ENCODE measurements around the gene IL17A.

IL17A gene

DNA sequence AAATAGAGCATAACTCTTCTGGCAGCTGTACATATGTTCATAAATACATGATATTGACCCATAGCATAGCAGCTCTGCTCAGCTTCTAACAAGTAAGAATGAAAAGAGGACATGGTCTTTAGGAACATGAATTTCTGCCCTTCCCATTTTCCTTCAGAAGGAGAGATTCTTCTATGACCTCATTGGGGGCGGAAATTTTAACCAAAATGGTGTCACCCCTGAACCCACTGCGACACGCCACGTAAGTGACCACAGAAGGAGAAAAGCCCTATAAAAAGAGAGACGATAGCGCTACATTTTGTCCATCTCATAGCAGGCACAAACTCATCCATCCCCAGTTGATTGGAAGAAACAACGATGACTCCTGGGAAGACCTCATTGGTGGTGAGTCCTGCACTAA lies at the start of gene IL17A:
TSS of gene IL17A (plus strand) at position 301 of the 400 bp plus-strand sequence. CDS start at position 358, 57 bp downstream.
- in situ Hi-C loops (cut with HindIII; ENCODE audit: low sequenced_read_pairs) = no loop called here
- TF ChIP-seq, protein P1, sequence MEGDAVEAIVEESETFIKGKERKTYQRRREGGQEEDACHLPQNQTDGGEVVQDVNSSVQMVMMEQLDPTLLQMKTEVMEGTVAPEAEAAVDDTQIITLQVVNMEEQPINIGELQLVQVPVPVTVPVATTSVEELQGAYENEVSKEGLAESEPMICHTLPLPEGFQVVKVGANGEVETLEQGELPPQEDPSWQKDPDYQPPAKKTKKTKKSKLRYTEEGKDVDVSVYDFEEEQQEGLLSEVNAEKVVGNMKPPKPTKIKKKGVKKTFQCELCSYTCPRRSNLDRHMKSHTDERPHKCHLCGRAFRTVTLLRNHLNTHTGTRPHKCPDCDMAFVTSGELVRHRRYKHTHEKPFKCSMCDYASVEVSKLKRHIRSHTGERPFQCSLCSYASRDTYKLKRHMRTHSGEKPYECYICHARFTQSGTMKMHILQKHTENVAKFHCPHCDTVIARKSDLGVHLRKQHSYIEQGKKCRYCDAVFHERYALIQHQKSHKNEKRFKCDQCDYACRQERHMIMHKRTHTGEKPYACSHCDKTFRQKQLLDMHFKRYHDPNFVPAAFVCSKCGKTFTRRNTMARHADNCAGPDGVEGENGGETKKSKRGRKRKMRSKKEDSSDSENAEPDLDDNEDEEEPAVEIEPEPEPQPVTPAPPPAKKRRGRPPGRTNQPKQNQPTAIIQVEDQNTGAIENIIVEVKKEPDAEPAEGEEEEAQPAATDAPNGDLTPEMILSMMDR (IDR thresholded peaks at IDR 0.05; ENCODE audit: low read depth, low read length) = no peak

DNA sequence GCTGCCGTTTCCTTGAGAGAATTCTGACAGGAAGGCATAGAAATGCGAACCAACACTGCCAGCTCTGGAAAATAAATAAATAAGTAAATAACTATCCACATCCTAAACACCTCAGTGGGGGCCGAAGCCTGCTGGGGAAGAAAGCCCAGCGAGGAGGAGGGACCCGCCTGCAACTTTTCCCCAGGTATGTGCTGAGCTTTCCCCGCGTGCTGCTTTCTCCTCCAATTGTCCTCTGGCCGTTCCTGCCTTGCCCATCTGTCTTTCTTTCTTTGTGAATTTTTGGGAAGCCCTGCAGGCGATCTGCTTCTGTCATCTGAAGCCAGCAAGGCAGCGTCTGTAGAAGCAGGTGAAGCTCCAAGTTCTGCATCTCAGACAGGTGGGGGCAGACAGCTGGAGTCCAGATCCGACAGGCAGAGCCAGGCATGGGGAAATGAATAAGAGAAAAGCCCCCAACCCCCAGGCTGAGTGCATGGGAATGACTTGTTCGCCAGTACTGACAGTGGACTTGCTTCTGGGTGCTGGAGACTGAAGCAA lies 49.2 kb upstream of the IL17A start:
- H3K4me3 ChIP-seq (ENCODE audit: low read depth, low read length) = no peak overlapping the region
- in situ Hi-C loops (cut with HindIII; ENCODE audit: low sequenced_read_pairs) = no loop called here
- no peak for DNase-seq (ENCODE audit: low read depth, low spot score)

More for the DNA sequence above, at the start of gene IL17A:
- no peak for DNase-seq (ENCODE audit: low read depth, low spot score)
- no peak within 1 kb of the TSS for H3K4me3 ChIP-seq (ENCODE audit: low read depth, low read length)

DNA sequence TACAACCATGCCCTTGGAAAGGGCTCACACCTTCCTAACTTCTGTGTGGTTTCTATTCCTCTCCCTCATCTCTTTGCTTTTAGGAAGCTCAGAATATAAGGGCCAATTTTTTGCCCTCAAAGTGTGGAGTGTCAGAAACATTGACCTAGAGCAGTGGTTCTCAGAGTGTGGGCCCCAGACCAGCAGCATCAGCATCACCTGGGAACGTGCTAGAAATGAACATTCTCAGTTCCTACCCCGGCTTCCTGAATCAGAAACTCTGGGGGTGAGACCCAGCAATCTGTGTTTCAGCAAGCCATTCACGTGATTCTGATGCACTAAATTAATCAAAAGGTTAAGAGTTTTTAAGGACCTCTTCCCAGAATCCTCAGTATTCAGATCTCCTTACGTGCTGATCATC lies 47.9 kb upstream of the IL17A start:
- DNase-seq (ENCODE audit: low read depth, low spot score) = no peak
- H3K4me3 ChIP-seq (ENCODE audit: low read depth, low read length) = no peak overlapping the region
- TF ChIP-seq, protein P1 (IDR thresholded peaks at IDR 0.05; ENCODE audit: low read depth, low read length) = no peak
- in situ Hi-C loops (cut with HindIII; ENCODE audit: low sequenced_read_pairs) = no loop called here

More for the DNA sequence above, 49.2 kb upstream of the IL17A start:
- TF ChIP-seq, protein P1 (IDR thresholded peaks at IDR 0.05; ENCODE audit: low read depth, low read length) = no peak

DNA sequence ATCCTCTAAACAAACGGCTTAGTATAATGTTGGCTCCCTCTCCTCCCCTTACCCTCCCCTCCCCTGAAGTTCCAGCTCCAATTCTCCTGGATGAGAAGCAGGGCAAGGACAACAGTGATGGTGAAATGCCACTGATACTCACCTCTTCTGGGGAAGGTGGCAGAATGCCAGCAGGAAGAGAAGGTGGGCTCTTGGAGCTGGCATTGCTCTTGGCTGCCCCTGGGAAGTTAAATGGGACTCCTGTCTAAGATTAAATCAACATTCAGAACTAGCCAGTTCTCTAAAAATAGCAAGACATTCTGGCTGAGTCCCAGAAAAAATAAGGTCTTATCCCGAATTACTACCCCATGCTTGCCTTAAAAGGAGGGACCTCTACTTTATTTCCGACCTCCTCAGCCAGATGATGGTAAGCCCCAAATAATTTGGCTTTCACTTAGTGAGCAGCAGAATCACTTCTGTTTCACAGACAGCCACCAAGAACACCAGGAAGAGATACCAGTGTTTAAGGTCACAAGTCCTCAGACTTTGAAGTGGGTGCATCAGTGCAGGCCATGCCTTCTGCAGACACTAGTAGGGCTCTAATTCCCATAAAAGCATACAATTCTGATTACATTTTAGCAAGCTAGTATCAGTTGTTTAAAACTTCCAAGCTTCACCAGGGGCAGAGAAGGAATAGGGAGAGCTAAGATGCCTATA lies 46.0 kb upstream of the IL17A start:
- no peak overlapping the region for H3K4me3 ChIP-seq (ENCODE audit: low read depth, low read length)
- in situ Hi-C loops (cut with HindIII; ENCODE audit: low sequenced_read_pairs) = no loop called here
- TF ChIP-seq, protein P1 (IDR thresholded peaks at IDR 0.05; ENCODE audit: low read depth, low read length) = no peak
- DNase-seq (ENCODE audit: low read depth, low spot score) = no peak

DNA sequence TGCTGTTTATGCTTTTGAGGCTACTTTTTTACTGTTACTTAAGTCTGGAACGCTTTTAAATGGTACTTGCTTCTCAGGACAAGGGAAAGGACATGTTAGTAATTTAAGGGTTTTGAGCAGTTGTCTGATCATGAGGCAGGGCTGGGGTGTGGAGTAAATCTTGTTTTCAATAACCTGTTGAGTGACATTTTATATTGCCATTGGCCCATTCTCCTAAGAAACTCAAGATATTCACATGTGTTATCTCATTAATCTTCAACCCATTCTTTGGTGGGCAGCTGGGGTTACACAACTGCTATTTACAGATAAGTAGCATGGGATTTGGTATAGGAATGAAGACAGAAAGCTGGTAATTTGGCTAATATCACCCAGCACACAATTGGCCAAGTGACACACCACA lies 44.6 kb upstream of the IL17A start:
- in situ Hi-C loops (cut with HindIII; ENCODE audit: low sequenced_read_pairs) = no loop called here
- no peak for DNase-seq (ENCODE audit: low read depth, low spot score)
- TF ChIP-seq, protein P1 (IDR thresholded peaks at IDR 0.05; ENCODE audit: low read depth, low read length) = no peak
- H3K4me3 ChIP-seq (ENCODE audit: low read depth, low read length) = no peak overlapping the region

DNA sequence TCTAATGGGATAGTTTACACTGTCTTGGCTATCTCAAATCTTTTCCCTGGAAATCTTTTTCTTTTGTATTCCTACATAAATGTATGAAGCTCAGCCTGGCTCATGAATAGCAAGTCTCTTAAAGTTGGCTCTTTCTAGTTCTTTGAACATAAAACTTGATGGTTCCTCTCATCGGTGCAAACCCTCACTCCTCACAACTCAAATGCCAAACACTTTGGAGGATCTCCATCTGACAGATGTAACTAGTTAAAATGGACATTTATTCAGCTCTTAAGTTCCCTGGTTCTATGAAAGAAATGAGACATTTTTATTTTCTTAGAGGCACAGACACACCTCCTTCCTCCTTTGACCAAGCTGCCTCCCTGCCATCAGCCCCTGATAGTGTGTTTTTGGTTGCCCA lies 43.6 kb upstream of the IL17A start:
- DNase-seq (ENCODE audit: low read depth, low spot score) = no peak
- TF ChIP-seq, protein P1 (IDR thresholded peaks at IDR 0.05; ENCODE audit: low read depth, low read length) = no peak
- in situ Hi-C loops (cut with HindIII; ENCODE audit: low sequenced_read_pairs) = no loop called here

More for the DNA sequence above, 43.6 kb upstream of the IL17A start:
- H3K4me3 ChIP-seq (ENCODE audit: low read depth, low read length) = no peak overlapping the region
